Pancreas (tissue), 10 donors: ENCODE measurements around the gene ZNF574. TPM values are rescaled to one million over a fixed set of nuclear protein-coding genes. Genes with fewer than 3 reads are reported as not detected.
A peak's percentile ranks its signal among the peaks of the same experiment; 100 is the strongest.

Source experiments
- ATAC-seq, 4 donors: fragments of 200-7000 bp; cut with Tn5 transposase; one replicate each; pipeline versions ENCODE4 v1.8.0 to v1.9.1; 2020; ENCODE audit warnings: mild to moderate bottlenecking in 4 of 4, moderate library complexity in 4 of 4
- DNase-seq, 6 donors: peaks; one replicate each; pipeline ENCODE4 v3.0.0-alpha.2; 2020
- FAIRE-seq: peaks from 2 replicates; lab custom pipeline; 2012; peaks lifted over from hg19 to GRCh38; lab: Jason Lieb, UNC
- H3K27ac ChIP-seq, 4 donors: fragments of 200-600 bp; sonication (generic); 1 replicate in 3 of 4; 2 replicates in 1 of 4; pipeline versions ENCODE4 v1.5.0 to v1.8.0; 2020
- H3K27me3 ChIP-seq, 4 donors: fragments of 200-600 bp; one replicate each; pipeline ENCODE4 v1.8.0; 2021
- H3K36me3 ChIP-seq, 3 donors: fragments of 200-600 bp; sonication (generic) in 1 of 3; one replicate each; pipeline versions ENCODE4 v1.5.0 to v1.8.0; 2020 to 2021
- H3K4me1 ChIP-seq, 3 donors: fragments of 200-600 bp; one replicate each; pipeline ENCODE4 v1.8.0; 2021
- H3K4me3 ChIP-seq, 4 donors: fragments of 200-600 bp; sonication (generic) in 2 of 4; one replicate each; pipeline versions ENCODE4 v1.5.0 to v1.8.0; 2020 to 2021
- H3K9me3 ChIP-seq, 4 donors: fragments of 200-600 bp; one replicate each; pipeline ENCODE4 v1.8.0; 2021
- CTCF ChIP-seq, 4 donors: fragments of 200-600 bp; sonication (generic) in 3 of 4; IDR thresholded peaks; one replicate each; pipeline versions ENCODE4 v1.5.0 to v1.8.0; 2021; ENCODE audit warnings: antibody characterized with exemption in 4 of 4
- WGBS, 2 donors: extraction: QIAGEN DNeasy Blood & Tissue Kit; methylation state at CpG; one replicate each; pipeline ENCODE4 v1.1.7; 2013; 5-methylcytosine and 5-hydroxymethylcytosine counted together
- intact Hi-C, 3 donors: fragments of 100-400 bp; cut with DNase I; formaldehyde crosslinking; loops; one replicate each; pipeline versions ENCODE4 v1.11.1 to v1.14.2; 2022
- polyA plus RNA-seq, 2 donors: library from polyadenylated mRNA; stranded (reverse); fragments of 200-250 nt; gene quantifications; one replicate each; pipeline ENCODE4 v1.2.3, GENCODE V29; 2013
- total RNA-seq, 6 donors: library from RNA; stranded (reverse); fragmentation: NEBNext Ultra II Directional in 4 of 6; extraction: Animal tissue kit (Norgen Biotek cat#: 25700) in 4 of 6; gene quantifications; one replicate each; pipeline versions ENCODE4 v1.2.1 to v1.2.4, GENCODE V29; 2021 to 2023
- donor health status: healthy with polysubstance abuse.
- donor health status: DM: no; HTN: no; CAD: no; lungs with moderate emphysema.
- donor health status: DM: no; HTN: no; CAD: no.
- donor health status: control.
- donor health status: control.
- donor health status: Bipolar disorder and iron deficiency.
- donor health status: DM: yes; HTN: yes; CAD: no.
- donor health status: DM: no; HTN: no; CAD: no.
- donor health status: DM: no; HTN: no; CAD: no.
- donor health status: DM: yes; HTN: yes; CAD: no.

The ZNF574 gene
- total and polyA plus RNA-seq, 8 donors, result 3.9 to 8.5 (median 5.8) TPM

- H3K4me3 ChIP-seq, result peak overlapping the region in 1 of 4 donors; percentile 40
- no peaks in the 10 kb centered on the region for H3K4me1 ChIP-seq
- intact Hi-C loops, result no loop called here
- no peak for TF ChIP-seq CTCF (IDR thresholded peaks at IDR 0.05)
- DNase-seq (no peak), FAIRE-seq (no peak), ATAC-seq (peak in 3 of 4 donors; percentile 8 to 23 (median 16))
- no peaks in the 10 kb centered on the region for H3K9me3 ChIP-seq
- H3K27me3 ChIP-seq, result no peaks in the 10 kb centered on the region
- H3K27ac ChIP-seq, result no peak overlapping the region
- H3K36me3 ChIP-seq, result no peaks in the 10 kb centered on the region
- WGBS, 2 donors, result 22 to 27% methylated on average over 23 to 29 of the region's 29 CpGs
Observed at GRCh38 chr19:42068756-42069571, 7.0 kb upstream of the ZNF574 start.

GRCh38 chr19:42069619-42070351 is 6.2 kb upstream of the ZNF574 start, which contains the start of gene GRIK5:
Gene GRIK5, minus strand, starts transcription at chr19:42070206. Its CDS starts 4,436 bp downstream, at chr19:42065770.
- DNase-seq (peak in 1 of 6 donors; percentile 58), FAIRE-seq (no peak), ATAC-seq (peak in 3 of 4 donors; percentile 46 to 57 (median 54))
- Histone ChIP-seq H3K27ac (no peak within 1 kb of the TSS), H3K27me3 (no peaks in the 10 kb centered on the region), H3K4me3 (peak within 1 kb of the TSS in 1 of 4 donors; percentile 40), H3K36me3 (no peaks in the 10 kb centered on the region), H3K9me3 (no peaks in the 10 kb centered on the region), H3K4me1 (peaks cover 0 to 1% (median 0%) of the 10 kb centered on the region in 3 donors)
- 25 to 39% methylated on average over 19 to 28 of the region's 29 CpGs for WGBS, 2 donors
- intact Hi-C loops, result no loop called here
- no peak for TF ChIP-seq CTCF (IDR thresholded peaks at IDR 0.05)

GRCh38 chr19:42071247-42071646 is 4.7 kb upstream of the ZNF574 start:
- no peak for TF ChIP-seq CTCF (IDR thresholded peaks at IDR 0.05)
- WGBS, 2 donors, result 84 to 88% methylated on average over 10 to 12 of the region's 12 CpGs
- intact Hi-C loops, result no loop called here
- H3K4me3 ChIP-seq, result no peak overlapping the region
- H3K36me3 ChIP-seq, result no peaks in the 10 kb centered on the region
- no peak overlapping the region for H3K27ac ChIP-seq
- DNase-seq (no peak), FAIRE-seq (no peak), ATAC-seq (no peak)
- H3K27me3 ChIP-seq, result no peaks in the 10 kb centered on the region
- peaks cover 0 to 2% (median 0%) of the 10 kb centered on the region in 3 donors for H3K4me1 ChIP-seq
- H3K9me3 ChIP-seq, result no peaks in the 10 kb centered on the region

- 64 to 65% methylated on average over 27 of the region's 27 CpGs for WGBS, 2 donors
Observed at GRCh38 chr19:42074513-42075363, 1.2 kb upstream of the ZNF574 start.

More at GRCh38 chr19:42074513-42075363, 1.2 kb upstream of the ZNF574 start:
- no peak for TF ChIP-seq CTCF (IDR thresholded peaks at IDR 0.05)
- intact Hi-C loops, result no loop called here
- FAIRE-seq (no peak), DNase-seq (peak in 2 of 6 donors; percentile 43 to 47), ATAC-seq (no peak)
- Histone ChIP-seq H3K4me1 (peaks cover 0 to 12% (median 10%) of the 10 kb centered on the region in 3 donors), H3K27ac (peak overlapping the region; percentile 83 to 98 (median 92)), H3K9me3 (no peaks in the 10 kb centered on the region), H3K27me3 (no peaks in the 10 kb centered on the region), H3K36me3 (peaks cover 0 to 12% (median 7%) of the 10 kb centered on the region in 3 donors), H3K4me3 (peak overlapping the region; percentile 26 to 68 (median 52))
